ENCODE results near the gene FBXW8.

- TF ChIP-seq POLR2A (IDR thresholded peaks at IDR 0.05; ENCODE audit: low read length), result no peak
- TF ChIP-seq GATA1 (IDR thresholded peaks at IDR 0.05; ENCODE audit: low read depth, low read length), result no peak
These were observed 136.2 kb downstream of the FBXW8 start for GRCh38 chr12:117046861-117047530.
